HG02623 (cell line): ENCODE results near the gene NRG3.

ENCODE experiments used
- ATAC-seq: cut with Tn5 transposase; IDR thresholded peaks from one replicate; pipeline ENCODE4 v1.9.1; 2021; ENCODE audit warnings: moderate library complexity; ENCODE audit not compliant: unreplicated experiment

Gene NRG3

GRCh38 chr10:81882011-81882410, 7.0 kb downstream of the NRG3 start:
- no peak for ATAC-seq

- no peak for ATAC-seq
Observed at GRCh38 chr10:81884856-81885255, 9.9 kb downstream of the NRG3 start.

GRCh38 chr10:81885491-81885890, 10.5 kb downstream of the NRG3 start:
- no peak for ATAC-seq

GRCh38 chr10:81886939-81887338, 11.9 kb downstream of the NRG3 start:
- no peak for ATAC-seq

GRCh38 chr10:81889181-81889769, 14.3 kb downstream of the NRG3 start:
- no peak for ATAC-seq

- ATAC-seq = no peak
Observed at GRCh38 chr10:81894616-81895015, 19.6 kb downstream of the NRG3 start.

GRCh38 chr10:81898518-81898917, 23.5 kb downstream of the NRG3 start:
- no peak for ATAC-seq

- no peak for ATAC-seq
Observed at GRCh38 chr10:81900989-81901388, 26.0 kb downstream of the NRG3 start.

- ATAC-seq = no peak
Observed at GRCh38 chr10:81903472-81903871, 28.5 kb downstream of the NRG3 start.

GRCh38 chr10:81905161-81905560, 30.2 kb downstream of the NRG3 start:
- no peak for ATAC-seq

- ATAC-seq = no peak
Observed at GRCh38 chr10:81909453-81909852, 34.5 kb downstream of the NRG3 start.

GRCh38 chr10:81911328-81911727, 36.3 kb downstream of the NRG3 start:
- ATAC-seq = no peak

- no peak for ATAC-seq
Observed at GRCh38 chr10:81914736-81915503, 39.9 kb downstream of the NRG3 start.

- ATAC-seq = no peak
Observed at GRCh38 chr10:81915504-81915897, 40.5 kb downstream of the NRG3 start.

- ATAC-seq = no peak
Observed at GRCh38 chr10:81917666-81918065, 42.7 kb downstream of the NRG3 start.

- ATAC-seq = no peak
Observed at GRCh38 chr10:81918766-81919165, 43.8 kb downstream of the NRG3 start.

- ATAC-seq = no peak
Observed at GRCh38 chr10:81920213-81920829, 45.3 kb downstream of the NRG3 start.

GRCh38 chr10:81928119-81928518, 53.1 kb downstream of the NRG3 start:
- ATAC-seq = no peak

- no peak for ATAC-seq
Observed at GRCh38 chr10:81943583-81943982, 68.6 kb downstream of the NRG3 start.

GRCh38 chr10:81944609-81945008, 69.6 kb downstream of the NRG3 start:
- no peak for ATAC-seq

GRCh38 chr10:81949283-81949682, 74.3 kb downstream of the NRG3 start:
- no peak for ATAC-seq

GRCh38 chr10:81950358-81950757, 75.4 kb downstream of the NRG3 start:
- ATAC-seq = no peak
